Fibroblast of skin of left biceps (primary cell): Measurements from ENCODE around the gene CCPG1.

Experiments
- DNase-seq, 2 experiments: peaks; one replicate each; pipeline ENCODE4 v3.0.0-alpha.2; 2013; ENCODE audit warnings: low read depth in 2 of 2

The CCPG1 gene

DNA sequence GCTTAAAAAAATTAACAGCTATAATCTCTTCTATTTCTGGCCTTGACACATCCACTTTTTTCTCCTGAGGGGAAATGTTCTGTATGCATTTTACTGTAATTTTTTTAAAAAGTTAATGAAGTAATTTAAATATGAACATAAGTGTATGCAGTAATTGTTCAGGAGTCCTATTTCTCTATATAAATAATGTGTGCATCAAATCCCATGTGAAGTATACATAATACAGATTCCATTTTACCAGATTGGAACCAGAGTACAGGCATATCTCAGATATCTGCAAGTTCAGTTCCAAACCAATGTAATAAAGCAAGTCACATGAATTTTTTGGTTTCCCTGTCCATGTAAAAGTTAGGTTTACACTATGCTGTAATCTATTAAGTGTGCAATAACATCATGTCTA, 26.6 kb downstream of the CCPG1 start:
- no peak for DNase-seq

- no peak for DNase-seq
Measured at GRCh38 chr15:55379095-55379494, 29.1 kb downstream of the CCPG1 start.

- DNase-seq, result no peak
Measured at GRCh38 chr15:55372701-55373440, 35.3 kb downstream of the CCPG1 start.

GRCh38 chr15:55366981-55367380, 41.2 kb downstream of the CCPG1 start:
- DNase-seq, result no peak

DNA sequence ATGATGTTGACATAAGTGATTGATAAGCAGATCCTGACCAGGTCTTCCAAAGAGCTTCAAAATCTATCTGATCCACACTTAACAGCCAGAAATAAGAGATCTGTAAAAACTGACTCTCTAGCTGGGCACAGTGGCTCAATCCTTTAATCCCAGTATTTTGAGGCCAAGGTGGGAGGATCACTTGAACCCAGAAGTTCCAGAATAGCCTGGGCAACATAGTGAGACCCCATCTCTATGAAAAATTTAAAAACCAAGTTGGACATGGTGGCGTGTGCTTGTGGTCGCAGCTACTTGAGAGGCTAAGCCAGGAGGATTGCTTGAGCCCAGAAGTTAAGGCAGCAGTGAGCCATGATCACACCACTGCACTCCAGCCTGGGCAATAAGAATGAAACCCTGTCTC, 45.5 kb downstream of the CCPG1 start:
- no peak for DNase-seq

DNA sequence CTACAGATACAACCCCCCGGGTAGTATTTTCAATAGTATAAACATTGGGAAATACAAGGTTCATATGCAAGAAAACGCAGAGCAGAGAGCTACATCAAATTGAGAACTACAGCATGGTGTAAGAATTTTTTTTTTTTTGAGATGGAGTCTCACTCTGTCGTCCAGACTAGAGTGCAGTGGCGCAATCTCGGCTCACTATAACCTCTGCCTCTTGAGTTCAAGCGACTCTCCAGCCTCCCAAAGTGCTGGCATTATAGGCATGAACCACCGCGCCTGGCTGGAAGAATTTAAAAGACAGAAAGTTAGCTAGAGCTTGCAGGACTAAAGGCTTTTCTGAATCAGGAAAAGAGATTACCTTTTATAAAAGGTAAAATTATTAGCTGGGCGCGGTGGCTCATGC, 47.1 kb downstream of the CCPG1 start:
- DNase-seq, result no peak

GRCh38 chr15:55360256-55360655, 47.9 kb downstream of the CCPG1 start:
- DNase-seq, result no peak

DNA sequence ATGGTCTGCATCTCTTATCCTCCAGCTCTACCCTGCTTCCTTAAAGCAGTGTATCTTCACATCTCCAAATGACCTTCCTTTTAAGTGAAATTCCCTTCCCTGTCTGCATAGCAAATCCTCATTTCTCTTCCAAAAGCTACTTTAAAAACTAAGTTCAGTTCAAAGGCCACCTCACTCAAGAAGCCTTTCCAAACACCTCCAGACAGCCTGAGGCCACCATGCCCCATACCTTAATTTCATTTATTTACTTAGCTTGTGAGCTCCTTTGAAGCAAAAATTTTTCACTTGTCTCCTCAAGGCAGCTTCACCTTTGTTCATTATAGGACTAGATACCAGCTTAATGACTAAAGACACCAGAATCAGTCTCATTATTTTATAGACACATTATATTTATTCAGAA, 49.7 kb downstream of the CCPG1 start:
- no peak for DNase-seq

DNA sequence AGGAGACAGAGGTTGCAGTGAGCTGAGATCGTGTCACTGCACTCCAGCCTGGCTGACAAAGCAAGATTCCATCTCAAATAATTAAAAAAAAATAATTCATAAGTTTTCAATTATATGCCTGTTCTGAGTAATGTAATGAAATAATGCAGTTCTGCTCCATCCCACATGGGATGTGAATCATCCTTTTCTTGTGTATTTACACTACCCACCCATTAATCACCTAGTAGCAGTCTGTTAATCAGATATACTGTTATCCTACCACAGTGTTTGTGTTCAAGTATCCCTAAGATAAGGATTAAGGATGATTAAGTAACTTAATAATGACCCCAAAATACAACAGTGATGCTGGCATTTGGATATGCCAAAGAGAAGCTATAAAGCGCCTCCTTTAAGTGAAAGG, 50.4 kb downstream of the CCPG1 start:
- peak; percentile 24 for DNase-seq

GRCh38 chr15:55356985-55357585, 51.1 kb downstream of the CCPG1 start:
- no peak for DNase-seq

GRCh38 chr15:55353025-55353424, 55.1 kb downstream of the CCPG1 start:
- DNase-seq, result no peak

- DNase-seq, result no peak
Measured at GRCh38 chr15:55349282-55349681, 58.9 kb downstream of the CCPG1 start.

DNA sequence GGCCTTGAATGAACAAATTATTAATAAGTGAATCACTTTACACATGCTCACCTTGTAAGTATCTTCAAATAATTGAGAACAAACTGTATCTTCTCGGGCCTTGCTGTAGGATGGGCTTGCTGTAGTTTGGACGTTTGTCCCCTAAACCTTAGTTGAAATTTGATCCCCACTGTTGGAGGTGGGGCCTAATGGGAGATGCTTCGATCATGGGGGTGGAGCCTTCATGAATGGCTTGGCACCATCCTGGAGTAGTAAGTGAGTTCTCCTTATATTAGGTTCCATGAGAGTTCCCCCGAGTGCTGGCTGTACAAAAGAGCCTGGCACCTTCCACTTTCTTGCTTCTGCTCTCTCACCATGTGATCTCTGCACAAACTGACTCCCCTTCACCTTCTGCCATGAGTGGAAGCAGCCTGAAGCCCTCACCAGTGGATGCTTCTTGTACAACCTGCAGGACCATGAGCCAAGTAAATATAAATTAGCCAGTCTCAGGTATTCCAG, 59.8 kb downstream of the CCPG1 start:
- no peak for DNase-seq

GRCh38 chr15:55344206-55344605, 64.0 kb downstream of the CCPG1 start:
- DNase-seq, result no peak

GRCh38 chr15:55343168-55343567, 65.0 kb downstream of the CCPG1 start:
- no peak for DNase-seq

DNA sequence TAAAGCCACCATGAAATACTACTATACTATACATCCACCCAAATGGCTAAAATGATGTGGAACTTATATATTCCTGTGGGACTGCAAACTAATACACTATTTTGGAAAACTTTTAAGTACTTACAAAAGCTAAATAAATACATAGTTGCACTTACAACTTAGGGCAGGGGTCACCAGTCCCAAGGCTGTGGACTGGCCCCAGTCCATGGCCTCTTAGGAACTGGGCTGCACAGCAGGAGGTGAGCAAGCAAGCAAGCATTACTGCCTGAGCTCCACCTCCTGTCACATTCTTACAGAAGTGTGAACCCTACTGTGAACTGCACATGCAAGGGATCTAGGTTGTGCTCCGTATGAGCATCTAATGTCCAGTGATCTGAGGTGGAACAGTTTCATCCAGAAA, 71.0 kb downstream of the CCPG1 start:
- DNase-seq, result no peak

DNA sequence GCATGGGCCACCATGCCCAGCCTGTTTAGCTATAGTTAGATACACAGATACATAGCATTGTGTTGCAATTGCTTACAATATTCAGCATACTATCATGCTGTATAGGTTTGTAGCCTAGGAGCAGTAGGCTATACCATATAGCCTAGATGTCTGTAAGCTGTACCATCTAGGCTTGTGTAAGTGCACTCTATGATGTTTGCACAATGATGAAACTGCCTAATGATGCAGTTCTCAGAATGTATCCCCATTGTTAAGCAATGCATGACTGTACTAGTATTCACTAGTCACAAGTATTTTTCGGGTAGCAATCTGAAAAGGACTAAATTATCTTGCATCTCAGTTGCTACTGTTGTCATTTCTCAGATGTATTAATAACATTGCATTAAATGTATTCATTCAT, 73.2 kb downstream of the CCPG1 start:
- DNase-seq, result no peak

- no peak for DNase-seq
Measured at GRCh38 chr15:55334371-55334770, 73.8 kb downstream of the CCPG1 start.

DNA sequence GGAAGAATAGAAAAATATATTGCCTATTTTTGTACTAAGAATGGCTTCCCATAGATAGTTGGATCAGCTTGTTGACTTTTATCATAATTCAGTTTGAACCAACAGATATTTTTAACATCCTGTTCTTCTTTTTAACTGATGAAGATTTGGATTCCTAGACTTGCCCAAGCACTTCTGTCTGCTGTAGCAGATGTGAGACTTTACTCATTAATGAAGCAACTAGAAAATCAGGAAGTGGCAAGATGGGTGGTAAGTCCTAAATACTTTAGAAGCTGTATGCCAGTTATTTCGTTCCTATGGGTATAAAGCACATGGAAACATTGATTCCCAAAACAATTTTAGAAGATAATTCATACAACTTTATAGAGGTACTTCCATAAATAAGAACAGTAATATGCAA, 80.8 kb downstream of the CCPG1 start:
- no peak for DNase-seq

- no peak for DNase-seq
Measured at GRCh38 chr15:55322467-55322866, 85.7 kb downstream of the CCPG1 start.

GRCh38 chr15:55320963-55321362, 87.2 kb downstream of the CCPG1 start:
- DNase-seq, result no peak

DNA sequence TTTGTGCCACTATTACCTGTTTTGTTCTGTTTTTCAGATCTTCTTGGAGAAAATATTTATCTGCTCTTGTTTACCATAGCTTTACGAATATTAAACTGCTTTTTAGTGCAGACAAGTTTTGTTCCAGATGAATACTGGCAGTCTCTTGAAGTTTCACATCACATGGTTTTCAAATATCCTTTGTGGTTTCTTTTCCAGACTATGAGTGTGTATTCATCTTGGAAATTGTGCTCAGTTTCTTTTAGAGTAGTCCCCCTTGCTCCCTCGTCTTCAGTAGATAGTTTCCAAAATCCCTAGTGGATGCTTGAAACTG, 88.0 kb downstream of the CCPG1 start:
- DNase-seq, result no peak

- DNase-seq, result no peak
Measured at GRCh38 chr15:55319537-55320237, 88.5 kb downstream of the CCPG1 start.
